DND-41 (cell line): ENCODE results near the gene MAP3K1.

ENCODE experiments used
- ATAC-seq: fragments of 200-7000 bp; cut with Tn5 transposase; 3 replicates; pipeline ENCODE4 v1.9.1; 2021; ENCODE audit warnings: low read depth; ENCODE audit not compliant: insufficient read depth
- DNase-seq: peaks from one replicate; pipeline ENCODE4 v3.0.0-alpha.2; 2020
- H2AFZ ChIP-seq: 2 replicates; pipeline ENCODE4 v1.6.0; 2012; ENCODE audit warnings: low read depth, low read length
- H3K27ac ChIP-seq: 2 replicates; pipeline ENCODE4 v1.5.1; 2012; ENCODE audit warnings: low read length, inconsistent platforms
- H3K27me3 ChIP-seq: fragments of 200-600 bp; sonication (generic); 2 replicates; pipeline ENCODE4 v1.6.0; 2012; ENCODE audit warnings: low read length, mild to moderate bottlenecking, inconsistent platforms; ENCODE audit not compliant: insufficient read depth, poor library complexity
- H3K36me3 ChIP-seq: 2 replicates; pipeline ENCODE4 v1.5.1; 2012; ENCODE audit warnings: low read length, inconsistent platforms; ENCODE audit not compliant: insufficient read depth
- H3K4me1 ChIP-seq: 2 replicates; pipeline ENCODE4 v1.5.1; 2012; ENCODE audit warnings: mild to moderate bottlenecking, low read length; ENCODE audit not compliant: insufficient read depth
- H3K4me2 ChIP-seq: 2 replicates; pipeline ENCODE4 v1.6.0; 2012; ENCODE audit warnings: mild to moderate bottlenecking, moderate library complexity, low read length, inconsistent platforms; ENCODE audit not compliant: insufficient read depth
- H3K4me3 ChIP-seq, 2 experiments: fragments of 200-600 bp in 1 of 2; shearing (Covaris generic) in 1 of 2; 2 replicates each; pipeline ENCODE4 v1.5.1; 2012 to 2016; ENCODE audit warnings: inconsistent platforms in 2 of 2, low read length in 2 of 2, mild to moderate bottlenecking in 2 of 2, low read depth in 1 of 2, moderate library complexity in 1 of 2
- H3K79me2 ChIP-seq: 2 replicates; pipeline ENCODE4 v1.6.0; 2012; ENCODE audit warnings: low read length, inconsistent platforms; ENCODE audit not compliant: insufficient read depth
- H3K9ac ChIP-seq: 2 replicates; pipeline ENCODE4 v1.6.0; 2012; ENCODE audit warnings: low read depth, mild to moderate bottlenecking, inconsistent platforms, low read length, moderate library complexity
- H3K9me3 ChIP-seq: 2 replicates; pipeline ENCODE4 v1.5.1; 2012; ENCODE audit warnings: low read length, moderate library complexity, mild to moderate bottlenecking, inconsistent platforms; ENCODE audit not compliant: insufficient read depth, severe bottlenecking
- H4K20me1 ChIP-seq: 2 replicates; pipeline ENCODE4 v1.6.0; 2012; ENCODE audit warnings: low read length; ENCODE audit not compliant: insufficient read depth
- EZH2 ChIP-seq: IDR thresholded peaks from 3 replicates; pipeline ENCODE4 v1.6.1; 2012; ENCODE audit warnings: borderline replicate concordance, low read depth, mild to moderate bottlenecking, moderate library complexity, low read length, inconsistent platforms; ENCODE audit not compliant: severe bottlenecking
- TF ChIP-seq, protein P1 (sequence below): IDR thresholded peaks from 2 replicates; pipeline ENCODE4 v1.5.1; 2012; ENCODE audit warnings: borderline replicate concordance, low read length, moderate library complexity, mild to moderate bottlenecking; ENCODE audit not compliant: poor library complexity, severe bottlenecking; ENCODE audit errors: extremely low read depth

The MAP3K1 gene

DNA sequence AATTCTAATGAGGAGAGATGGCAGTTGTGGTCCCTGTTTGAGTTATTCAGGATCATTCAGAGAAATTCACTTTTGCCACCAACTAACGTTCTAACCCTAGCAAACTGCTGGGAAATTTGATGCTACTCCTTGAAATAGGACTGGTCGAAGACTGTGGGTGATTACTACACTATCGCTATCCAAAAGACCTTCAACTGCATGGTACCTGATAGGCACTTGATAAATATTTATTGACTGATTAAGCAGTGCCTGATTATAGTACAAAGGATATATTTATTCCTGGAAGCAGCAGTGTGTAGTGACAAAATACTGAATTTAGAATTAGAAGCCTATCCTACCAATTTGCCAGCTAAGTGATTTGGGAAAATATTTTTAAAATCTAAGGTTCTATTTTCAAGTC, 14.1 kb upstream of the MAP3K1 start:
- H3K27me3 ChIP-seq = peaks cover 25% of the 10 kb centered on the region
- no peak for DNase-seq
- no peaks in the 10 kb centered on the region for H4K20me1 ChIP-seq
- H3K4me1 ChIP-seq = no peaks in the 10 kb centered on the region
- no peaks in the 10 kb centered on the region for H3K36me3 ChIP-seq
- H2AFZ ChIP-seq = no peak overlapping the region
- TF ChIP-seq EZH2 = no peak
- TF ChIP-seq, protein P1, sequence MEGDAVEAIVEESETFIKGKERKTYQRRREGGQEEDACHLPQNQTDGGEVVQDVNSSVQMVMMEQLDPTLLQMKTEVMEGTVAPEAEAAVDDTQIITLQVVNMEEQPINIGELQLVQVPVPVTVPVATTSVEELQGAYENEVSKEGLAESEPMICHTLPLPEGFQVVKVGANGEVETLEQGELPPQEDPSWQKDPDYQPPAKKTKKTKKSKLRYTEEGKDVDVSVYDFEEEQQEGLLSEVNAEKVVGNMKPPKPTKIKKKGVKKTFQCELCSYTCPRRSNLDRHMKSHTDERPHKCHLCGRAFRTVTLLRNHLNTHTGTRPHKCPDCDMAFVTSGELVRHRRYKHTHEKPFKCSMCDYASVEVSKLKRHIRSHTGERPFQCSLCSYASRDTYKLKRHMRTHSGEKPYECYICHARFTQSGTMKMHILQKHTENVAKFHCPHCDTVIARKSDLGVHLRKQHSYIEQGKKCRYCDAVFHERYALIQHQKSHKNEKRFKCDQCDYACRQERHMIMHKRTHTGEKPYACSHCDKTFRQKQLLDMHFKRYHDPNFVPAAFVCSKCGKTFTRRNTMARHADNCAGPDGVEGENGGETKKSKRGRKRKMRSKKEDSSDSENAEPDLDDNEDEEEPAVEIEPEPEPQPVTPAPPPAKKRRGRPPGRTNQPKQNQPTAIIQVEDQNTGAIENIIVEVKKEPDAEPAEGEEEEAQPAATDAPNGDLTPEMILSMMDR = no peak
- ATAC-seq = no peak
- H3K79me2 ChIP-seq = no peaks in the 10 kb centered on the region
- H3K9me3 ChIP-seq = no peaks in the 10 kb centered on the region
- H3K4me3 ChIP-seq = no peak overlapping the region
- no peak overlapping the region for H3K27ac ChIP-seq
- no peak overlapping the region for H3K4me2 ChIP-seq
- H3K9ac ChIP-seq = no peak overlapping the region

DNA sequence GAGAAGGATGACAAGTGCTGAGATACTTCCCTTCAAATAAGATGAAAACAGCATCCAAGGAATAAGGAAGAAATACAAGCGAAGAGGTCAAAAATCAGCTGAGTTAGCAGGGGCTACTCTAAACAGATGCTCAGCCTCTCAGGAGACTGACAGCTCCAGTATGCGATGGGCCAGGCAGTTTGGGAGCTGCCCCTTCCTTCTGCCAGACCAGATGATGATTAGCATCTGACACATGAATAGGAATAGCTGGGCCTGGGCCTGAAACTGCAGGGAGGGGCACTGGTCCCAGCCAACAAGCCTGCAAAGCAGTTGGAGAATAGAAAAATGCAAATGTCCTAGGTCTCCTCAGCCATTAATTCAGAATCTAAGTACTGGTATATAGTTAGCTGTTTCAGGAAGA, 13.1 kb upstream of the MAP3K1 start:
- TF ChIP-seq EZH2 = no peak
- TF ChIP-seq, protein P1 = no peak
- Histone ChIP-seq H3K4me2 (no peak overlapping the region), H3K79me2 (no peaks in the 10 kb centered on the region), H2AFZ (no peak overlapping the region), H3K27ac (no peak overlapping the region), H4K20me1 (no peaks in the 10 kb centered on the region), H3K27me3 (peaks cover 25% of the 10 kb centered on the region), H3K4me1 (no peaks in the 10 kb centered on the region), H3K9ac (no peak overlapping the region), H3K9me3 (no peaks in the 10 kb centered on the region), H3K36me3 (no peaks in the 10 kb centered on the region), H3K4me3 (no peak overlapping the region)
- no peak for DNase-seq
- no peak for ATAC-seq

DNA sequence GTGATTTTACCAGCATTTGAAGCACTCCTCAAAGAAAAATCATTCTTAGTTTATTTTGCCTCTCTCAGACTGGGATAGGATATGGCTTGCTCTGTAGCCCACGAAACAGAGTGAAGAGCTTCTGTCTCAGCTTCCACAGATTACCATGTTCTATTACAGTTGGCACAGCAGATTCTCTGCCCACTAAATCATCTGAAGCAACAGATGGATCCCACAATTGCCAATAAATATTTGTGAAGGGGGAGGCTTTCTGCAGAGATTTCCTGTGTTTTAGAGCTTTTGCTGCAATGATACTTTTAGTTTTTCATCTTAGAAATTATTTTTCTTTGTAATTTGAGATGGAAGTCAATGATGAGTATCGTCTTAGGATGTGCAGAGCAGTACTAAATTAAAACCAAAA, 12.3 kb upstream of the MAP3K1 start:
- H3K79me2 ChIP-seq = no peaks in the 10 kb centered on the region
- no peaks in the 10 kb centered on the region for H4K20me1 ChIP-seq
- no peak for TF ChIP-seq EZH2
- TF ChIP-seq, protein P1 = no peak
- no peak overlapping the region for H3K4me3 ChIP-seq
- no peak for ATAC-seq
- H3K27me3 ChIP-seq = peaks cover 28% of the 10 kb centered on the region
- no peaks in the 10 kb centered on the region for H3K36me3 ChIP-seq
- no peak overlapping the region for H2AFZ ChIP-seq
- no peaks in the 10 kb centered on the region for H3K4me1 ChIP-seq
- DNase-seq = no peak
- H3K27ac ChIP-seq = no peak overlapping the region
- H3K4me2 ChIP-seq = no peak overlapping the region
- no peak overlapping the region for H3K9ac ChIP-seq
- H3K9me3 ChIP-seq = no peaks in the 10 kb centered on the region

DNA sequence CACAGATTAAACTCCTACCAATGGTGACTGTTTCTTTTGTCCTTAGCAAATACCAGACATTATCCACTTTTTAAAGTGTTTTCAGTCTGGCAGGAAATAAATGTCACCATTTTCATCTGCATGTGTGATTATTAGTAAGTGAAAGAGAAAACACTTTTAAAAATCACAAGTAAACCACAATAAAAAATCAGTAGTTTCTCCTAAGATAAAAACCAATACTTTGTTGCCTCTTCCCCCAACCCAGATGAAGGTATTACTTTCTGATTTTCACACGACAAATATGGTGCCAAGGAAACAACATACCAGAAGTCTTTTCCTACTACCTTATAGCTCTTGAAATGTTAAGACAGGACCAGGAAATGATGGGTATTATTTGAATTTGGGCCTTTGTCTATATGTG, 11.5 kb upstream of the MAP3K1 start:
- TF ChIP-seq, protein P1 = no peak
- TF ChIP-seq EZH2 = no peak
- Histone ChIP-seq H3K79me2 (no peaks in the 10 kb centered on the region), H3K4me3 (no peak overlapping the region), H3K4me1 (no peaks in the 10 kb centered on the region), H3K36me3 (no peaks in the 10 kb centered on the region), H3K4me2 (no peak overlapping the region), H3K27me3 (peaks cover 26% of the 10 kb centered on the region), H3K27ac (no peak overlapping the region), H3K9ac (no peak overlapping the region), H4K20me1 (no peaks in the 10 kb centered on the region), H2AFZ (no peak overlapping the region), H3K9me3 (no peaks in the 10 kb centered on the region)
- DNase-seq = no peak
- no peak for ATAC-seq
